HG02642 (cell line): ENCODE data around the gene ZNF792.
"Not testable (repeated sequence)": the region's sequence is repeated elsewhere in the genome, so short reads cannot be mapped to it uniquely, and the experiment has no call there.

Source experiments
- ATAC-seq: cut with Tn5 transposase; IDR thresholded peaks from one replicate; pipeline ENCODE4 v1.9.1; 2021; ENCODE audit warnings: mild to moderate bottlenecking; ENCODE audit not compliant: unreplicated experiment, poor library complexity

The ZNF792 gene

GRCh38 chr19:34932494-34932893, 31.5 kb downstream of the ZNF792 start:
- ATAC-seq: no peak

DNA sequence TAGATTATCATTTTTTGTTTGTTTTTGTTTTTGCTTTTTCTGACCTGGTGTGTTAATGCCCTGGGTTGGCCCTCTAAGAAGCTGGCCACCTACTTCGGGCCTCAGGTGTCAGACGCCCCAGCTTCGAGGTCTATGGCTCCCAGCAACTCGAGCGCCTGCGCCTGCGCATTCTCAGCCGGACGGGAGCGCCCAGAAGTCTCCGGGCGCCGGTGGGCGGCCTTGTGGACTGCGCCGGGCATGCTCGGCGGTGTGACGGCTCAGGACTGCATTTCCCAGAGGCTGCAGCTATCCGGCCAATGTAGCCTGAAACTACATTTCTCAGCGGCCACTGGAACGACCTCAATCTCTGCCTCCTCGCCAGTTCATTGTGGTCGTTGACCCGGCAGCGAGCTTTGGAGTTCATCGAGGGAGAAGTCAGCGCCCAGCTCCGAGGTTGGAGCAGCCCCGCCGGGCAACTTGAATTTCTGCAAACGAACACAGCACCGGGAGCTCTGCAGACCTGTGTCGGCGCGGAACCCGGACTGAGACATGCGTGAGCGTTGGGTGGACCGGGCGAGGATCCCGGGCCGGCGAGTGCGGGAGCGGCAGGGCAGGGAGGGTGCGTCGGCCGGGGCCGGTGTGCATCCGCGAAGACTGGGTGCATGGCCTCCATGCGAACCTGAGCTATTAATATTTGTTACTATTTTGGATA, 37.2 kb downstream of the ZNF792 start, which contains the start of gene ZNF30:
ZNF30 (plus strand) TSS at position 219 of the 691 bp plus-strand sequence. CDS start 3,045 bp downstream, outside the sequence.
- ATAC-seq: peak; percentile 94

DNA sequence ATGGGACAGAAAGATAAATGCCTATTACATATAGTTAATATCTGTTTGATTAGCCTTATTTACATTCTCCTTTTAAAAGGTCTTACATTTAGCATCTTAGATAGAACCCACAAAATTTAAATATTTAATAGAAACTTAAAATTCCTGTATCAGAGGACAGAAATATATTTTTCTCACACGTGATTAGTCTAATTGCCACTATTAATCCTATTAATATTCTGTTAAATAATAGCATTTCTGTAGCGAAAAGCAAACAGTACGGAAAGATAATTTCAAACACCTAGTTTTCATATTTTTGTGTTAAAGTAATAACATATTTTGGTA, 37.7 kb downstream of the ZNF792 start:
- no peak for ATAC-seq

- no peak for ATAC-seq
These were observed 38.7 kb downstream of the ZNF792 start for GRCh38 chr19:34925278-34925855.

- ATAC-seq: not testable (repeated sequence)
These were observed 43.8 kb downstream of the ZNF792 start for GRCh38 chr19:34920090-34920786.

GRCh38 chr19:34918190-34918589, 45.8 kb downstream of the ZNF792 start:
- no peak for ATAC-seq

- not testable (repeated sequence) for ATAC-seq
These were observed 46.9 kb downstream of the ZNF792 start for GRCh38 chr19:34917144-34917543.

- ATAC-seq: no peak
These were observed 53.3 kb downstream of the ZNF792 start for GRCh38 chr19:34910770-34911169.
